HCT116 (cell line): ENCODE measurements around the gene NNAT. TPM values are rescaled to one million over a fixed set of nuclear protein-coding genes. Genes with fewer than 3 reads are reported as not detected.
"Not testable (repeated sequence)": the region's sequence is repeated elsewhere in the genome, so short reads cannot be mapped to it uniquely, and the experiment has no call there.

Experiments
- ATAC-seq: fragments of 200-7000 bp; cut with Tn5 transposase; 2 replicates; pipeline ENCODE4 v1.9.1; 2020; ENCODE audit warnings: mild to moderate bottlenecking, moderate library complexity
- BruUV-seq: library from RNA; stranded (reverse); fragments of 400-500 nt; replicated peaks from 2 replicates; lab custom pipeline; 2021; lab: Mats Ljungman, UMichigan
- CTCF ChIA-PET: fragments of 300-600 bp; sonication (Branson Sonifier 250); formaldehyde crosslinking; loops from one replicate; lab custom pipeline; 2021; ENCODE audit warnings: antibody characterized with exemption; lab: Charles Lee
- POLR2A ChIA-PET: fragments of 300-600, 350-600 bp; sonication (Branson Sonifier 250); formaldehyde crosslinking; loops from one replicate; lab custom pipeline; 2021; ENCODE audit warnings: antibody characterized with exemption; lab: Charles Lee
- RAD21 ChIA-PET, 2 experiments: fragments of 300-600 bp; sonication (Branson Sonifier 250); formaldehyde crosslinking; loops; one replicate each; lab custom pipeline; 2023; ENCODE audit warnings: low total read pairs in 2 of 2; ENCODE audit not compliant: uncharacterized antibody in 2 of 2, unreplicated experiment in 2 of 2, low non-redundant PET in 1 of 2; lab: Charles Lee
- DNase-seq: peaks from one replicate; pipeline ENCODE4 v3.0.0-alpha.2; 2010; ENCODE audit warnings: low read depth, low spot score
- H2AFZ ChIP-seq: fragments of 200-600 bp; shearing (Covaris generic), sonication (generic); 2 replicates; pipeline ENCODE4 v1.6.1; 2017; ENCODE audit warnings: low read depth, mixed run types, mixed read lengths, antibody characterized with exemption, low read length; ENCODE audit not compliant: poor library complexity, severe bottlenecking
- H3K27ac ChIP-seq: 2 replicates; pipeline ENCODE4 v1.5.1; 2012; ENCODE audit warnings: low read depth, low read length
- H3K27me3 ChIP-seq: fragments of 200-600 bp; sonication (generic); 2 replicates; pipeline ENCODE4 v1.6.1; 2016; ENCODE audit warnings: mixed run types, low read length, mixed read lengths; ENCODE audit not compliant: insufficient read depth
- H3K36me3 ChIP-seq, 2 experiments: fragments of 200-500 bp in 1 of 2; fragments of 200-600 bp in 1 of 2; sonication (Bioruptor generic) in 1 of 2; sonication (generic) in 1 of 2; 2 replicates each; pipeline versions ENCODE4 v1.5.1 to v1.6.1; 2014 to 2016; ENCODE audit warnings: low read length in 2 of 2, inconsistent platforms in 1 of 2, mixed read lengths in 1 of 2, mixed run types in 1 of 2; ENCODE audit not compliant: insufficient read depth in 2 of 2, control insufficient read depth in 1 of 2
- H3K4me1 ChIP-seq, 2 experiments: fragments of 200-600 bp in 1 of 2; sonication (generic) in 1 of 2; 2 replicates each; pipeline versions ENCODE4 v1.5.1 to v1.6.1; 2012 to 2017; ENCODE audit warnings: low read length in 2 of 2, inconsistent platforms in 1 of 2, mild to moderate bottlenecking in 1 of 2, mixed read lengths in 1 of 2, mixed run types in 1 of 2, moderate library complexity in 1 of 2; ENCODE audit not compliant: insufficient read depth in 2 of 2, control insufficient read depth in 1 of 2
- H3K4me2 ChIP-seq: fragments of 200-600 bp; sonication (generic); 2 replicates; pipeline ENCODE4 v1.6.1; 2017; ENCODE audit warnings: mixed run types, low read length, mixed read lengths
- H3K4me3 ChIP-seq, 2 experiments: fragments of 200-600 bp in 1 of 2; sonication (generic) in 1 of 2; replicated peaks in 1 of 2; 2 replicates each; pipeline ENCODE4 v1.5.1; 2011 to 2016; ENCODE audit warnings: low read length in 2 of 2, control low read depth in 1 of 2, low read depth in 1 of 2, mild to moderate bottlenecking in 1 of 2, mixed read lengths in 1 of 2, mixed run types in 1 of 2
- H3K79me2 ChIP-seq: fragments of 200-600 bp; sonication (generic); 2 replicates; pipeline ENCODE4 v1.6.1; 2017; ENCODE audit warnings: mild to moderate bottlenecking, mixed run types, low read length, moderate library complexity, mixed read lengths; ENCODE audit not compliant: insufficient read depth
- H3K9ac ChIP-seq: fragments of 200-600 bp; sonication (generic); 2 replicates; pipeline ENCODE4 v1.6.1; 2016; ENCODE audit warnings: low read length, mixed read lengths
- H3K9me2 ChIP-seq: fragments of 200-600 bp; sonication (generic), shearing (Covaris generic); 2 replicates; pipeline ENCODE4 v1.6.1; 2017; ENCODE audit warnings: mixed run types, mild to moderate bottlenecking, moderate library complexity; ENCODE audit not compliant: insufficient read depth
- H3K9me3 ChIP-seq, 2 experiments: fragments of 200-500 bp in 1 of 2; fragments of 200-600 bp in 1 of 2; sonication (Bioruptor generic) in 1 of 2; sonication (generic) in 1 of 2; 2 replicates each; pipeline ENCODE4 v1.6.1; 2014 to 2017; ENCODE audit warnings: low read length in 2 of 2, mixed read lengths in 2 of 2, inconsistent platforms in 1 of 2, low read depth in 1 of 2, mild to moderate bottlenecking in 1 of 2, mixed run types in 1 of 2, moderate library complexity in 1 of 2; ENCODE audit not compliant: control insufficient read depth in 1 of 2, insufficient read depth in 1 of 2
- H4K20me1 ChIP-seq: fragments of 200-600 bp; sonication (generic), shearing (Covaris generic); 2 replicates; pipeline ENCODE4 v1.6.1; 2017; ENCODE audit warnings: mixed run types, mild to moderate bottlenecking, moderate library complexity; ENCODE audit not compliant: insufficient read depth
- CBX3 ChIP-seq: IDR thresholded peaks from 2 replicates; pipeline ENCODE4 v1.6.1; 2012; ENCODE audit warnings: low read depth
- EGR1 ChIP-seq: IDR thresholded peaks from 2 replicates; pipeline ENCODE4 v1.6.1; 2012; ENCODE audit warnings: low read depth
- EZH2 ChIP-seq: fragments of 200-600 bp; sonication (generic); IDR thresholded peaks from 2 replicates; pipeline ENCODE4 v1.6.1; 2017; ENCODE audit warnings: antibody characterized with exemption, mixed run types
- EZH2phosphoT487 ChIP-seq: fragments of 200-600 bp; IDR thresholded peaks from 2 replicates; pipeline ENCODE4 v1.6.1; 2018; ENCODE audit warnings: antibody characterized with exemption, borderline replicate concordance
- FOSL1 ChIP-seq: IDR thresholded peaks from 2 replicates; pipeline ENCODE4 v1.6.1; 2012; ENCODE audit warnings: low read depth
- JUND ChIP-seq: IDR thresholded peaks from 2 replicates; pipeline ENCODE4 v1.6.1; 2012
- RAD21 ChIP-seq: IDR thresholded peaks from 2 replicates; pipeline ENCODE4 v1.6.1; 2012; ENCODE audit warnings: low read depth, mild to moderate bottlenecking
- REST ChIP-seq: IDR thresholded peaks from 2 replicates; pipeline ENCODE4 v1.6.1; 2012; ENCODE audit warnings: low read depth
- SIN3A ChIP-seq: IDR thresholded peaks from 2 replicates; pipeline ENCODE4 v1.6.1; 2012; ENCODE audit warnings: low read depth
- SP1 ChIP-seq: IDR thresholded peaks from 2 replicates; pipeline ENCODE4 v1.6.1; 2012; ENCODE audit warnings: low read depth
- SRF ChIP-seq: IDR thresholded peaks from 2 replicates; pipeline ENCODE4 v1.6.1; 2012; ENCODE audit warnings: low read depth
- ZFX ChIP-seq: fragments of 450-650 bp; IDR thresholded peaks from 2 replicates; pipeline ENCODE4 v1.6.1; 2017
- intact Hi-C: fragments of 100-400 bp; cut with micrococcal nuclease; formaldehyde crosslinking; loops from 2 replicates; pipeline ENCODE4 v1.10.0; 2022
- total RNA-seq: library from RNA; stranded (reverse); gene quantifications from one replicate; pipeline ENCODE4 v1.2.1, GENCODE V29; 2021; ENCODE audit not compliant: unreplicated experiment

Gene NNAT
- total RNA-seq, 1 experiment from 2014 or later = not detected

GRCh38 chr20:37472435-37472834, 48.6 kb upstream of the NNAT start:
- RAD21 ChIA-PET, intact Hi-C loops, BruUV-seq, H3K9me2 ChIP-seq, H4K20me1 ChIP-seq, ATAC-seq, H3K4me2 ChIP-seq, H3K27ac ChIP-seq, CTCF ChIA-PET, H3K9ac ChIP-seq, H3K36me3 ChIP-seq, POLR2A ChIA-PET, DNase-seq, H2AFZ ChIP-seq, H3K79me2 ChIP-seq, H3K9me3 ChIP-seq, H3K4me1 ChIP-seq, H3K4me3 ChIP-seq: not testable (repeated sequence)
- H3K27me3 ChIP-seq = peaks cover 36% of the 10 kb centered on the region

DNA sequence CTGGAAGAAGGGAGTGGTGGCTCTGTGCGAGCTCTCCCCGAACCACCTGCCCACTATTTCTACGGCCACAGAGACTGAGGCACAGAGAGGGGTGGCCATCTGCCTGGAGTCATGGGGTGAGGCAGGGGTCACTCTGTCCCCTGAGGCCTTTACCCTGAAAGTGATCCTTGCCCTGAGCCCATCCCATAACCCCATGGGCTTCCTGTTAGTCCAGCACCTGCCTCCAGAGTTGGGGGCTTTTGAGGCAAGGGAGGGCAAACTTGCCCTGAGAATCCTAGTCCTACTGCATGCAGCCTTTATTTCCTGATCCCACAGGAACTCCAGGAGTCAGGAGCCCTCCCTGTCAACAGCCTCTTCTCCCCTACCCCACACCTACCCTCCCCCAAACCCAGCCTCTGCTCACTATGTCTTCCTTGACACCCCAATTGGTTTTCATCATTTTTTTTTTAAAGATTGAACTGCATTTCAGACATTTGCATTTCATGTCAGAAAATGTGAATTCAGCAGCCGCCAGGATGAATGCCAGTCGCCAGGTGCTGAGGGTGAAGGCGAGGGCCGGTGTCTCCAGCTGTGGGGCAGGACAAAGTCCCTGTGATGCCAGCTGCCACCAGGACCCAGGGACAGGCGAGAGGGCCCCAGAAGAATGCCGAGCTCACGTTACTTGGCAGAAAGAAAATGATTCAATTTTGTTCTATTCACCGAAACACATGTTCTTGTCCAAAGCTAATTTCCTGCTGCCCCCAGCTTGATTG, 47.6 kb upstream of the NNAT start:
- no peaks in the 10 kb centered on the region for H3K4me1 ChIP-seq
- H3K27ac ChIP-seq = no peak overlapping the region
- no peaks in the 10 kb centered on the region for H3K36me3 ChIP-seq
- TF ChIP-seq SIN3A = no peak
- TF ChIP-seq FOSL1 = no peak
- no peak for TF ChIP-seq JUND
- TF ChIP-seq RAD21 = no peak
- no peak for TF ChIP-seq SP1
- no peak for TF ChIP-seq SRF
- TF ChIP-seq CBX3 = no peak
- TF ChIP-seq EZH2 = no peak
- no peak for TF ChIP-seq EZH2phosphoT487
- TF ChIP-seq ZFX = no peak
- TF ChIP-seq REST = no peak
- no peak for TF ChIP-seq EGR1
- no peaks in the 10 kb centered on the region for H3K9me2 ChIP-seq
- no TSS peak for BruUV-seq
- DNase-seq (no peak), ATAC-seq (no peak)
- H3K9ac ChIP-seq = no peak overlapping the region
- ChIA-PET POLR2A (no interaction called here), CTCF (no interaction called here), RAD21 (no interaction called here)
- no peak overlapping the region for H3K4me2 ChIP-seq
- intact Hi-C loops = no loop called here
- H3K9me3 ChIP-seq = no peaks in the 10 kb centered on the region
- H3K4me3 ChIP-seq = no peak overlapping the region
- peaks cover 41% of the 10 kb centered on the region for H3K27me3 ChIP-seq
- H2AFZ ChIP-seq = no peak overlapping the region
- no peaks in the 10 kb centered on the region for H3K79me2 ChIP-seq
- no peaks in the 10 kb centered on the region for H4K20me1 ChIP-seq
